GM18868 (cell line): ENCODE data around the gene CHRND.

Experiments used
- ATAC-seq: cut with Tn5 transposase; IDR thresholded peaks from one replicate; pipeline ENCODE4 v1.9.1; 2021; ENCODE audit warnings: mild to moderate bottlenecking, moderate library complexity; ENCODE audit not compliant: unreplicated experiment

The CHRND gene

GRCh38 chr2:232502911-232503808 is 22.8 kb upstream of the CHRND start:
- no peak for ATAC-seq

DNA sequence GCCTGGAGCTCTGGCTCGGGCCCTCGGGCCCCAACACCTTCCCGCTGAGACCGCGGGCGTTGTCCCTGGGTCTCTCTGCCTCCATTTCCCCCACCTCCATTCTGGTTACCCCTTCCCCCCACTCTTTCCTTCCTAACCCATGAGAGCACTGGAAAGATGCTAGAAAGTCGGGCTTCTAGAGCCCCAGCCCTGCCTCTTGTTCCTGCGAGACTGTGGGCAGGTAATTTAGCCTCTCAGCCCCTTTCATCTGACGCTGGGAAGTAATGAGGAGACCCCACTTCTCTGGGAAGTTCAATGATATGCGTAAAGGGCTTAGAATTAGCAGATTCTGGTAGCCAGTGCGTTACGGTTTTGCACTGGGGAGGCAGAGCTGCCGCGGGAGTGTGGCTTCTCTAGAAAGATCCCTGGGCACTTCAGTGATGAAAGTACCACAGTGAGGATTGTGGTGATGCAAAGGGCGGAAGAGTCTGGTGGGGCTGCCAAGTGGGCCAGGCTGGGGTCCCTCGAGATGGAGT is 22.1 kb upstream of the CHRND start:
- ATAC-seq, result no peak

GRCh38 chr2:232504438-232504837 is 21.5 kb upstream of the CHRND start:
- ATAC-seq, result no peak

DNA sequence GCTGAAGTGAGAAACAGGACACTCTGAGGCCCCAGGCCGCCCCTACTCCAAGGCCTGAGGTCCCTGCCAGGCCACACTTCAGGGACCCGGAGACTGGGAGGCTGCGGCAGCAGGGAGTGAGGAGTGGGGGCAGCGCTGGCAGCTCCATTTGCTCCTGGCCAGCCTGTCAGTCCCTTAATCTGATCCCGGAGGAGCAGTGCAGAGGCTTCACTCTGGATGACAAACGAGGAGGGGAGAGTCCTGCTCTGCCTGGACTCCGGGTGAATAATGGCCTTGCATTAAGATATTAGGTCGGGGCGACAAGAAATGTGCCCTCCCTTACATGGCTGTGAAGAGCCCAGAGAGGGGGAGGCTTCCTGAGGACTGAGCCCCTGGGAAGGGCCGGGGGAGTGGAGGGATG is 20.1 kb upstream of the CHRND start:
- no peak for ATAC-seq

DNA sequence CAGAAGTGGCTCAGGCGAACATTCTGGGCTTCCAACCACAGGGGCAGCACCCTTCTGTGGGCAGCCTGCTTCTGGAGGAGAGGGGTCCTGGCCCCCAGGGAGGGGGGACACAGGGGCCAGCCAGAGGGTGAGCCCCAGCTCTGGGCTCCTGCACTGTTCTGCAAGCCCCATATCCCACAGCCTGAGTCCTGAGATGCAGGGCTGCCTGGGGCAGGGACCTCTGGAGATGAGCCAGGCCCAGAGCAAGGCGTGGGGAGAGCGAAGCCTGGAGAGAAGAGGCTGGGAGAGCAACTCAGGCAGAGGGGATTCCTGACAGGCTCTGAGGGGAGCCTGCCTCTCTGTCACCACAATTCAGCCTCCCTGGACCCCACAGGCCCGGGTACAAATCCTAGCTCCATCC is 19.3 kb upstream of the CHRND start:
- no peak for ATAC-seq

DNA sequence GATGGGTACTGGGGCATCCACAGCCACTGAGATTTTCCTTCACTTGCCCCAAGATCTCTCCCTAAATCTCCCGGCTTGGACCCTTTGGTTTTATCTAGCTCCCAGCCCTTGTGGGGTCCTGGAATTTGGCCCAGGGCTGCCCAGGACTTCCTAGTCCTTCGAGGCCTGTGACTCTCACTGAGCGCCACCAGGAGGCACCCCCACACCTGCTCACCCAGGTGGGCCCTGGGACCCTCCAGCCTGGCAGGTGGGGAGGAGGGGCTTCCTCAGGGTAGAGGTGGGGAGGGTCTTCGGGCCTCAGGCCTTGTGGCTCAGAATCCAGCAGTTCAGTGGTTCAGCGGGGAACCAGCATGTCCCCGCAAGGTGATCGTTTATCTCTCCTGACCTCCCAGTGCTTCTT is 17.7 kb upstream of the CHRND start:
- no peak for ATAC-seq

- no peak for ATAC-seq
These were observed 14.5 kb upstream of the CHRND start for GRCh38 chr2:232511336-232511890.

- ATAC-seq, result no peak
These were observed 13.4 kb upstream of the CHRND start for GRCh38 chr2:232512602-232513001.

- no peak for ATAC-seq
These were observed 12.6 kb upstream of the CHRND start for GRCh38 chr2:232513353-232513752.

DNA sequence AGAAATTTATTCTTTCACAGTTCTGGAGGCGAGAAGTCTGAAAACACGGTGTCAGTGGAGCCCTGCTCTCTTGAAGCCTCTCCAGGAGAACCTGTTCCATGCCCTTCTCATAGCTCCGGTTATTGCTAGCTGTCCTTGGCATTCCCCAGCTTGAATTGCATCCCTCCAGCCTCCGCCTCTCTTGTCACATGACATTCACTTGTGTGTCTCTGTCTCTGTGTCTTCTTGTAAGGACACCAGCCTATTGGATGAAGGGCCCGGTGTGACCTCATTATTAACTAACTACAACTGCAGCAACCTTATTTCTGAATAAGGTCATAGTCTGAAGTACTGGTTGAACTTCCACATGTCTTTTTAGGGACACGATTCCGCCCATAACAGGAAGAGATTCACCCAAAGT is 10.3 kb upstream of the CHRND start:
- no peak for ATAC-seq

GRCh38 chr2:232516551-232516950 is 9.4 kb upstream of the CHRND start:
- no peak for ATAC-seq

DNA sequence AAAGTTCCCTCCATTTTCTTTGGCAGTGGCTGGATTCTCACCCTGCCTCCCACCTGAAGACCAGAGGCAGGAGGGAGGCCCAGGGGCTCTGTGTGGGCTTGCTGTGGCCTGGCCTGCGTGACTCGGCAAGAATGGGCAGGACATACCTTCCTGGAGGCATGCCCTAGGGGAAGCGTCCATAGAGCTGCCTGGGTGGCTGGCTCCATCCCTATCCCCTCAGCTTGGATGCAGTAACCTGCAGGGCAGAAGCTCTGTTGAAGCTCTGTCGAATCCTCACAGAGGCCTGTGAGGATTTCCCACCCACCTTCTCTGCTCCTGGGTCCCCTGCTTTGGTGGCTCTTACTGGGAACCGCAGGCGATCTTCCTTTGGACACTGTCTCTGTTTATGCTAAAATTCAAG is 7.1 kb upstream of the CHRND start:
- no peak for ATAC-seq

- ATAC-seq, result no peak
These were observed 6.2 kb upstream of the CHRND start, which contains the start of gene PRSS56 for GRCh38 chr2:232519581-232520438. Gene PRSS56 (plus strand): TSS chr2:232520388. CDS start chr2:232520599, 211 bp downstream.

GRCh38 chr2:232520489-232520888 is 5.5 kb upstream of the CHRND start:
- ATAC-seq, result no peak

- no peak for ATAC-seq
These were observed 4.9 kb upstream of the CHRND start for GRCh38 chr2:232521098-232521497.

DNA sequence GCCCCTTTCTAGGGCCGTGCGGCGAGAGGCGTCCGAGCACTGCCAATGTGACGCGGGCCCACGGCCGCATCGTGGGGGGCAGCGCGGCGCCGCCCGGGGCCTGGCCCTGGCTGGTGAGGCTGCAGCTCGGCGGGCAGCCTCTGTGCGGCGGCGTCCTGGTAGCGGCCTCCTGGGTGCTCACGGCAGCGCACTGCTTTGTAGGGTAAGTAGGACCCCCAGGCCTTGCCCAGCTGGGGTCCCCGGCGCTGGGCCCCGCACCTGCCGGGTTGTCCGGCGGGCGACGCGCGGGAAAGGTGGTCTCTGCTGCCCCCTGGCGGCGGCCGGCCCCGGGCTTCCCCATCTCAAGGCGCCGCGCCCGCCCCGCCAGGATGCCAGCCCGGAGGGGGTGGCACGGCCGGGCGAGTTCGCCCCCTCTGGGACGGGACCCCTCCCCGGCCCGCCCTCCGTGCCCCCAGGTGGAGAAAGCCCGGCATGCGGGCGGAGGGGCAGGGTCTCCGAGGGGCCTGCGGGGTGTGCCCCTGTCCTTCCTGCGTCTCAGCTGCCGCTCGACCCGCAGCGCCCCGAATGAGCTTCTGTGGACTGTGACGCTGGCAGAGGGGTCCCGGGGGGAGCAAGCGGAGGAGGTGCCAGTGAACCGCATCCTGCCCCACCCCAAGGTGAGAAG is 3.9 kb upstream of the CHRND start:
- no peak for ATAC-seq

DNA sequence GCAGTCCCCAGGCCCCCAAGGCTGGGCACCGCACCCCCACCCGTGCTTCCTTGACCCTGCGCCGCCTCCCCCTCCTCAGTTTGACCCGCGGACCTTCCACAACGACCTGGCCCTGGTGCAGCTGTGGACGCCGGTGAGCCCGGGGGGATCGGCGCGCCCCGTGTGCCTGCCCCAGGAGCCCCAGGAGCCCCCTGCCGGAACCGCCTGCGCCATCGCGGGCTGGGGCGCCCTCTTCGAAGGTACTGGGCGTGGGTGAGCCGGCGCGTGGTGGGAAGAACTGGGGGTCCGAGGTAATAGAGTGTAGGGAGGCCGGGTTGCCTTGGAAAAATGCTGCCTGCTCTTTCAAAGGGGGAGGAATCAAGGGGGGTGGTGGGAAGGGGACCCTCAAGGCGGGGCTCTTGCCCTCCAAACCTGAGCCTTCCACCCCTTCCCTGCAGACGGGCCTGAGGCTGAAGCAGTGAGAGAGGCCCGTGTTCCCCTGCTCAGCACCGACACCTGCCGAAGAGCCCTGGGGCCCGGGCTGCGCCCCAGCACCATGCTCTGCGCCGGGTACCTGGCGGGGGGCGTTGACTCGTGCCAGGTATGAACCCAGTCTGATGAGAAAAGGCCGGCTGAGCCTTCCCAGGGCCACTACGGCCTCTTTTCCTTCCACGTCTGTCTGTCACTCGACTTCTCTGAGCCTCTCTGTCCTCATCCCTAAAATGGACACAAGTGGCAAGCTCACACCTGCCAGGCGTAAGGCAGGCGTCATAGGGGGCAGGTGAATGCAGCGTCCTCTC is 3.1 kb upstream of the CHRND start:
- ATAC-seq, result no peak

GRCh38 chr2:232523402-232523681 is 2.6 kb upstream of the CHRND start:
- no peak for ATAC-seq

DNA sequence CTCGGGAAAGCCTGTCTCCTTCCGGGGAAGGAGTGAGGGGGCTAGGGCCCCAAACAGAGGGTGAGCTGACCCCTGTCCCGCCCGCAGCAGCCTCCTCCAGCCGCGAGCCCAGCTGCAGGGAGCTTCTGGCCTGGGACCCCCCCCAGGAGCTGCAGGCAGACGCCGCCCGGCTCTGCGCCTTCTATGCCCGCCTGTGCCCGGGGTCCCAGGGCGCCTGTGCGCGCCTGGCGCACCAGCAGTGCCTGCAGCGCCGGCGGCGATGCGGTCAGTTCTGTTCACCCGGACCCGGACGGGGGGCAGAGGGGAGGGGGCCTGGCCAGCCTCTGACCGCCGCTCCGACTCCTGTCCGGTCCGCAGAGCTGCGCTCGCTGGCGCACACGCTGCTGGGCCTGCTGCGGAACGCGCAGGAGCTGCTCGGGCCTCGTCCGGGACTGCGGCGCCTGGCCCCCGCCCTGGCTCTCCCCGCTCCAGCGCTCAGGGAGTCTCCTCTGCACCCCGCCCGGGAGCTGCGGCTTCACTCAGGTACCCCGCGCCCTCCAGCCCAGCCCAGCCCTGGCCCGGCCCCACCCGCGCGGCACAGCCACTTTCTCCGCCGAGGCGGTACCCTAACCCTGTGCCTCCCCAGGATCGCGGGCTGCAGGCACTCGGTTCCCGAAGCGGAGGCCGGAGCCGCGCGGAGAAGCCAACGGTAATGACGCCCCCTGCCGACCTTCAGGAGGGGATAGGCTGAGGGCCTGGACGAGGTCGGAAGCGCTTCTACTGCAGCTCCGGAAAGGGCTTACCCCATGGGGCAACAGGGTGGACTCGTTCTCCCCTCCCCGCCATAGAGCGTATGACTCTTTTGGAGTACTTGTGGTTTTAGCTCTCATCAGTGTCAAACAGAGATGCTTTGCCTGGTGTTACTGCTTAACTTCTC is 2.0 kb upstream of the CHRND start:
- ATAC-seq, result no peak
